Astrocyte (in vitro differentiated cells and primary cell): ENCODE measurements around the gene MEGF8. TPM values are rescaled to one million over a fixed set of nuclear protein-coding genes. Genes with fewer than 3 reads are reported as not detected.
A peak's percentile ranks its signal among the peaks of the same experiment; 100 is the strongest.

Source experiments
- DNase-seq: peaks from one replicate; pipeline ENCODE4 v3.0.0-alpha.2; 2010; ENCODE audit warnings: low read depth
- FAIRE-seq: peaks from 2 replicates; lab custom pipeline; 2011; peaks lifted over from hg19 to GRCh38; lab: Jason Lieb, UNC
- H2AFZ ChIP-seq: 2 replicates; pipeline ENCODE4 v1.6.0; 2012; ENCODE audit warnings: low read depth, low read length, inconsistent platforms
- H3K27ac ChIP-seq: 2 replicates; pipeline ENCODE4 v1.5.1; 2011; ENCODE audit warnings: low read depth, low read length, inconsistent platforms
- H3K27me3 ChIP-seq: 2 replicates; pipeline ENCODE4 v1.6.0; 2011; ENCODE audit warnings: low read length, inconsistent platforms; ENCODE audit not compliant: insufficient read depth
- H3K36me3 ChIP-seq: 2 replicates; pipeline ENCODE4 v1.5.1; 2011; ENCODE audit warnings: low read length, inconsistent platforms; ENCODE audit not compliant: insufficient read depth
- H3K4me1 ChIP-seq: 2 replicates; pipeline ENCODE4 v1.5.1; 2011; ENCODE audit warnings: low read length, inconsistent platforms; ENCODE audit not compliant: insufficient read depth
- H3K4me2 ChIP-seq: 2 replicates; pipeline ENCODE4 v1.6.0; 2012; ENCODE audit warnings: low read length, inconsistent platforms
- H3K4me3 ChIP-seq: 2 replicates; pipeline ENCODE4 v1.5.1; 2011; ENCODE audit warnings: low read depth, mild to moderate bottlenecking, low read length, inconsistent platforms; ENCODE audit not compliant: insufficient read depth
- H3K79me2 ChIP-seq: 2 replicates; pipeline ENCODE4 v1.6.0; 2012; ENCODE audit warnings: mild to moderate bottlenecking, low read length, inconsistent platforms; ENCODE audit not compliant: insufficient read depth
- H3K9ac ChIP-seq: 2 replicates; pipeline ENCODE4 v1.6.0; 2012; ENCODE audit warnings: mild to moderate bottlenecking, low read length, inconsistent platforms
- H3K9me3 ChIP-seq: 2 replicates; pipeline ENCODE4 v1.5.1; 2012; ENCODE audit warnings: low read depth, mild to moderate bottlenecking, low read length, inconsistent platforms; ENCODE audit not compliant: insufficient read depth
- H4K20me1 ChIP-seq: 2 replicates; pipeline ENCODE4 v1.6.0; 2012; ENCODE audit warnings: low read length, inconsistent platforms; ENCODE audit not compliant: insufficient read depth
- H3K27ac Mint-ChIP-seq: one replicate; pipeline ENCODE4 v1.8.0; 2021; ENCODE audit warnings: mild to moderate bottlenecking, mixed read lengths; ENCODE audit not compliant: unreplicated experiment
- H3K27me3 Mint-ChIP-seq: one replicate; pipeline ENCODE4 v1.8.0; 2021; ENCODE audit warnings: low read depth, mixed read lengths; ENCODE audit not compliant: unreplicated experiment
- H3K36me3 Mint-ChIP-seq: one replicate; pipeline ENCODE4 v1.8.0; 2021; ENCODE audit warnings: low read depth, mixed read lengths; ENCODE audit not compliant: unreplicated experiment
- H3K4me1 Mint-ChIP-seq: one replicate; pipeline ENCODE4 v1.8.0; 2021; ENCODE audit warnings: low read depth, mixed read lengths; ENCODE audit not compliant: unreplicated experiment
- H3K4me3 Mint-ChIP-seq: one replicate; pipeline ENCODE4 v1.8.0; 2021; ENCODE audit warnings: mild to moderate bottlenecking, moderate library complexity, mixed read lengths; ENCODE audit not compliant: unreplicated experiment
- H3K9me3 Mint-ChIP-seq: one replicate; pipeline ENCODE4 v1.8.0; 2021; ENCODE audit warnings: mild to moderate bottlenecking, mixed read lengths; ENCODE audit not compliant: unreplicated experiment
- EZH2 ChIP-seq: IDR thresholded peaks from 2 replicates; pipeline ENCODE4 v1.6.1; 2012; ENCODE audit warnings: mild to moderate bottlenecking, low read length, inconsistent platforms; ENCODE audit not compliant: insufficient read depth
- total RNA-seq: library from RNA; stranded (reverse); gene quantifications from 2 replicates; pipeline ENCODE4 v1.2.1, GENCODE V29; 2021
- TF ChIP-seq, protein P1 (sequence below): IDR thresholded peaks from 2 replicates; pipeline ENCODE4 v1.5.1; 2011; ENCODE audit warnings: low read depth, mild to moderate bottlenecking, inconsistent platforms, low read length, moderate library complexity; ENCODE audit not compliant: insufficient read depth

MEGF8 gene
- total RNA-seq, 1 donor from 2014 or later = 42.0 TPM

DNA sequence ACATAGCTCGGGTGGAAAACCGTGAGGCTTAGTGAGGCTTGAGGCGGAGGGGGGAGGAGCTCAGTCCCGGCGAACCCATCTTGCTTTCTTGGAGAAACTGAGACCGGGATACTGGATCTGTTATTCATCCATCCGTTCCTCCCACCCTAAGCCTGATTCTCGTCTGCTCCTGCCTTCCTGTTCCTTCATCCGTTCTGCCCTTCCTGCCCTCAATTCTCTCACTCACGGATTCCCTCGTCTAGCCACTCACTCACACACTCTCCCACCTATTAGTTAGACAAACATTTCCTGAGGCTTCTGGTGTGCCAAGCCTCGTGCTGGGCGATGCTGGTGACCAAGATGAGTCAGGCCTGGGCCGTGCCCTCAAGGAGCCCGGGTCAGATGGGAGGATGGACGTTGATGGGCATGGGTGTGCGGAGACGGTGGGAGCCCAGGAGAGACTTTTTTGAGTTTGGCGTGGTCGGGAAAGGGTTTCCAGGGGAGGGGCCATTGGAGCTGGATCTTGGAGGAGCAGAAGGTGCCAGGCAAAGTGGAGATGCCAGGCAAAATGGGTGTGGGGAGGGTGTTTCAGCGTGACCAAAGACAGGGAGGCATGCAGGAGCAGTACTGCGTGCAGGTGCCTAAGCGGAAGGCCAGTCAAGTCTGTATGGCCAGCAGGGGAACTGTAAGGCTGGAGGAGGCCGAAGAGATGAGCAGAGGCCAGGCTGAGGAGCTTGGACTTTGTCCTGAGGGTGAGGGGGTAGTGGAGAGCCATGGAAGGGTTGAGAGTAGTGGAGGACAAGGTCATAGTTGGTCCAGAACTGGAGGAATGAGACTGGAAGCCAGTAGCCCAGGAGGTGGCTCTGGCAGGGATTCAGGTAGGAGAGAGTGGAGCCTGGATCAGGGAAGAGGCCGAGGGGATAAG is 72.1 kb downstream of the MEGF8 start:
- peak overlapping the region; percentile 70 for H3K27ac ChIP-seq
- no peaks in the 10 kb centered on the region for H3K27me3 ChIP-seq
- peak overlapping the region; percentile 77 for H2AFZ ChIP-seq
- TF ChIP-seq EZH2 = no peak
- TF ChIP-seq, protein P1, sequence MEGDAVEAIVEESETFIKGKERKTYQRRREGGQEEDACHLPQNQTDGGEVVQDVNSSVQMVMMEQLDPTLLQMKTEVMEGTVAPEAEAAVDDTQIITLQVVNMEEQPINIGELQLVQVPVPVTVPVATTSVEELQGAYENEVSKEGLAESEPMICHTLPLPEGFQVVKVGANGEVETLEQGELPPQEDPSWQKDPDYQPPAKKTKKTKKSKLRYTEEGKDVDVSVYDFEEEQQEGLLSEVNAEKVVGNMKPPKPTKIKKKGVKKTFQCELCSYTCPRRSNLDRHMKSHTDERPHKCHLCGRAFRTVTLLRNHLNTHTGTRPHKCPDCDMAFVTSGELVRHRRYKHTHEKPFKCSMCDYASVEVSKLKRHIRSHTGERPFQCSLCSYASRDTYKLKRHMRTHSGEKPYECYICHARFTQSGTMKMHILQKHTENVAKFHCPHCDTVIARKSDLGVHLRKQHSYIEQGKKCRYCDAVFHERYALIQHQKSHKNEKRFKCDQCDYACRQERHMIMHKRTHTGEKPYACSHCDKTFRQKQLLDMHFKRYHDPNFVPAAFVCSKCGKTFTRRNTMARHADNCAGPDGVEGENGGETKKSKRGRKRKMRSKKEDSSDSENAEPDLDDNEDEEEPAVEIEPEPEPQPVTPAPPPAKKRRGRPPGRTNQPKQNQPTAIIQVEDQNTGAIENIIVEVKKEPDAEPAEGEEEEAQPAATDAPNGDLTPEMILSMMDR = no peak
- DNase-seq (no peak), FAIRE-seq (no peak)
- no peaks in the 10 kb centered on the region for H3K9me3 ChIP-seq
- peaks cover 8% of the 10 kb centered on the region for H4K20me1 ChIP-seq
- H3K79me2 ChIP-seq = peaks cover 3% of the 10 kb centered on the region
- Mint-ChIP-seq H3K4me1 (peaks cover 10% of the 10 kb centered on the region), H3K36me3 (peaks cover 1% of the 10 kb centered on the region), H3K27me3 (peaks cover 2% of the 10 kb centered on the region), H3K27ac (peak overlapping the region; percentile 59), H3K9me3 (no peaks in the 10 kb centered on the region), H3K4me3 (peak overlapping the region; percentile 92)
- H3K36me3 ChIP-seq = no peaks in the 10 kb centered on the region
- peaks cover 13% of the 10 kb centered on the region for H3K4me1 ChIP-seq
- H3K4me2 ChIP-seq = peak overlapping the region; percentile 91
- peak overlapping the region; percentile 71 for H3K4me3 ChIP-seq
- H3K9ac ChIP-seq = peak overlapping the region; percentile 84

DNA sequence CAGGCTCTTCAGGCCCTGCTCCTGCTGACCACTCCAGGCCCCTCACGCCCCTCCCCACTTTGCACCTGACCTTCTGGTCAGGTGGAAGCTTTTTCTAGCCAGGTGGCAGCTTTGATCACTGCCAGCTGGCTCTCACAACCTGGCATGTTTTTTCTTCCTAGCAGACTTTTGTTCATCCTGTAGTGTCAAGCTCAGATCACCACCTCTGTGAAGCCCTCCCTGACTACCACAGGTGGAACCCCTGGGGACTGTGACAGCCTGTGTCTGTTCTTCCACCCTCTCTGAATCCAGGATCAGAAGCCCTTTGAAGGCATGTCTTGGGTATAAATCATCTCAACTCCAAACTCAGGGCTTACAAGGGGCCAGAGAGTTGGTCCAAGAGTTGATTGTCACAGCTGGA is 75.0 kb downstream of the MEGF8 start:
- Mint-ChIP-seq H3K4me3 (peak overlapping the region; percentile 86), H3K27ac (no peak overlapping the region), H3K4me1 (peaks cover 10% of the 10 kb centered on the region), H3K27me3 (no peaks in the 10 kb centered on the region), H3K36me3 (peaks cover 1% of the 10 kb centered on the region), H3K9me3 (no peaks in the 10 kb centered on the region)
- peaks cover 14% of the 10 kb centered on the region for H3K4me1 ChIP-seq
- FAIRE-seq = no peak
- no peak overlapping the region for H3K4me2 ChIP-seq
- no peak for DNase-seq
- no peaks in the 10 kb centered on the region for H3K36me3 ChIP-seq
- no peak overlapping the region for H3K4me3 ChIP-seq
- no peak overlapping the region for H3K9ac ChIP-seq
- TF ChIP-seq, protein P1 = no peak
- no peak for TF ChIP-seq EZH2
- no peaks in the 10 kb centered on the region for H3K9me3 ChIP-seq
- H3K27ac ChIP-seq = no peak overlapping the region
- H3K79me2 ChIP-seq = peaks cover 3% of the 10 kb centered on the region
- H4K20me1 ChIP-seq = peaks cover 14% of the 10 kb centered on the region
- no peaks in the 10 kb centered on the region for H3K27me3 ChIP-seq
- no peak overlapping the region for H2AFZ ChIP-seq
